Stimulated activated CD8-positive, alpha-beta memory T cell treated with anti-CD3 and anti-CD28 coated beads, Interleukin-2, amount 100 ng/mL, for 48 hours (primary cell): Measurements from ENCODE around the gene FOXP4.

ENCODE experiments used
- DNase-seq, 2 donors: peaks; one replicate each; pipeline ENCODE4 v3.0.0-alpha.2; 2020; ENCODE audit warnings: low read depth in 2 of 2

The FOXP4 gene

DNA sequence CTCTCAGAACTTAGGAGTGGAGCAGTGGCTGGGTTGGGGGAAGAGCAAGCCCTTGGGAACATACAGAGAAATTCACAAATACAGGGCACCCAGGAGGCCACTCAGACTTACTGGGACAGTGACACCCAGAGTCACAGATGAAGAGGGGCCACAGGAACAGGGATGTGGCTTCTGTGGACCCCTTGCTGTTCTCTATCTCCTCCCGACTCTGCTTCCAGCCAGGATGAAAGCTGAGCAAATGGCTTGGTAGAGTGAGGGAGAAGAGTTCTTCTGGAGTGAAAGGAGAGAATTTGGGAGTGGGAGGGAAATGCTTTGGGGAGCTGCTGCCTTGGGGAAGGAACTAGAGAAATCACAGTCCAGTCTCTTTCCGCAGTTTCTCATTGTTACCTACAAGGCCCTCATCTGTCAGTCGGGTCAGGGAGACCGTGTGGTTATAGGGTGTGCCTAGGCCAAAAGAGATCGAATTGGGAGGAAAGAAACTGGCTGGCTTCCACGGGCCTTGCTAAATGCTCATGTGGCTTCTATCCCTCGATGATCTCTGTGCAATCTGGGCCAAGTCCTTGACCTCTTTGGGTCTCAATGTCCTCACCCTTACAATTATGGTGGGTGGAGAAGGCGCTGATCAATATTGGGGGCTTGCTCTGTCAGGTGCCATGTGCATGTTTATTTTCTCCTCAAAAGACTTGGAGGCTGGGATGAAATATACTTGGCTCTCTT, 17.0 kb downstream of the FOXP4 start:
- DNase-seq, result no peak

DNA sequence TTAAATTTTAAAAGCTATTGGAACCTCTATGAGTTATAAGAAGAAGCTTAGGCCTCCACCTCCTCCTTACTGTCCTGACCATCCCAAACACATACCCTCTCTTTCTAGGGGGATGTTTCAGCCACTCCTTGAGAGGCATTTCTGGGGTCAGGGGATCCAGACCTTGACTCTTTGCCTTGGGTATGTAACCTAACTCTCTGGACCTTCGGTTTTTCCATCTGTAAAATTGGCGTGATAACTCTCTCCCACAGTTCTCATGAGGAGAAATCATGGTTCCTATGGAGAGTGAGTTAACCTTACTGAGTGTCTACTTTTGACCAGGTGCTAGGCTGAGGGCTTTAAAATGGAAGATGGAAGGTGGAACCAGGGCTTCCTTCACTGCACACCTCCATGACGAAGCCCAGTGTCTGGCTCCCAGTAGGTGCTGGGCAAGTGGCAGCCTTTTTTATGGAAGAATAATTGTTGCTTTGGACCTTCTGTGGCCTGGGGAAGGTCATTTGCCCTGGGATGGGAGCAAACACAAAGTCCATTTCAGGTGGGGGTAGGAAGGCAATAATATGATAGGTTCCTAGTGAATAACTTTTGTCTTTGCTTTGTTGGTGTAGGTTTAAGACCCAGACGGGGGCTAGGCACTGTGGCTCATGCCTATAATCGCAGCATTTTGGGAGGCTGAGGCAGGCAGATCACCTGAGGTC, 18.4 kb downstream of the FOXP4 start:
- no peak for DNase-seq

DNA sequence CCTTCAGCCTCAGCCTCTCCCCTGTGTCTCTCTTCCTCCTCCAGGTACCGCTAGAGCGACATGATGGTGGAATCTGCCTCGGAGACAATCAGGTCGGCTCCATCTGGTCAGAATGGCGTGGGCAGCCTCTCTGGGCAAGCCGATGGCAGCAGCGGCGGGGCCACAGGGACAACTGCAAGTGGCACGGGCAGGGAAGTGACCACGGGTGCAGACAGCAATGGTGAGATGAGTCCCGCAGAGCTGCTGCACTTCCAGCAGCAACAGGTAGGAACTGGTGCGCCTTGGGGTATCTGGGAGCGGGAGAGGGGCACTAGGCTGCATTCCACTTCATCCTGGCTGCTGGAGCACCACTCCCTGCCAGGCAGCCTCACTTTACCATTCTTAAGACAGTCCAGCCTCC, 19.5 kb downstream of the FOXP4 start:
- no peak for DNase-seq

DNA sequence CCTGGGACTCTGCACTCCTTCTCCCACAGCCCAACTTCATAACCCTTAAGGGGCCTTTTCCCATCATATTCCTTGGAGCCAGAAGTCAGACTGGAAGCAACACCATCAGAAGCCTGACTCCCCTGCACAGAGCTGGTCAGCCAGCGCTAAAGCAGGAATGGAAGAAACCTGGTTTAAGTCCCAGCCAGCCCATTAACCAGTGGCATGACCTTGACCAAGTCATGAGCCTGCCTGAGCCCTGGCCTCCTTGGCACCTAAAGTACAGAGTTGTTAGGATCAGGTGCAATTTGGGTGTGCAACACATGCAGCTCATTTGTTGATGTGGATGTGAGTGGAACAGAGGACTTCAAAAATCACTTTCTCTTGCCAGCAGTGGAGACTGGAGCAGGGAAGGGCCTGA, 20.8 kb downstream of the FOXP4 start:
- DNase-seq, result no peak

DNA sequence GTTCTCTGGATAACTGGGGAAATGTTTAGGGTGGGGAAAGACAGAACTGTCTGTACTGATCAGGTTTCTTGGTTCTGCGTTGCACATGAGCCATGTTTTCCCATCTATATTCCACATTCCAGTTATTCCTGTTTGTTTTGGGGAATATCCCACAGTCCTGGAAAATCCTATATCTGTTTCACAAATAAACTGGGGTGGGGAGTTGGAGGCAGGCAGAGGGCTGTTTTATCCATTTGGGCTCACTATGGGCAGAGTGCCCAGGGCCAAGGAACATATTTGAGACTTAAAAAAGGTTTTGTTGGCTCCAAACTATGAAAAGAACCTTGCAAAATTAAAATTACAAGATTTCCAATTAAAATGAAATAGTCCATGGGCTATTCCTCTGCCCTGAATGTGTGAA, 21.5 kb downstream of the FOXP4 start:
- no peak for DNase-seq

DNA sequence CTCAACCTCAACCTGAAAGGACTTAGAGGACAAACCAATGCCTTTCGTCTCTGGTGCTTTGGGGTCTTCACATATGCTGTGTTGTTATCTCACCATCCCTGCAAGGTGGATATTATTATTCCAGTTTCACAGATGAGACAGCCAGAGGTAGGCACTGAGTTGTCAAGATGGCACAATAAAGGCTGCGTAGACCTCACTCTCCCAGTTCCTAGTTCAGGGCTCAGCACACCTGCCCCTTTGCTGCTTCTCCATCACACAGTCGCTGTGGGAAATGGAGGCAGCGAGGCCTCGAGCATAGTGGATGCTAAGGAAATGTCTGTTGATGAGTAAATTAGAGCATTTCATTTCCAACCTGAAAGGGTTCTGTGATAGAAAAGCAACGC, 22.0 kb downstream of the FOXP4 start:
- no peak for DNase-seq

DNA sequence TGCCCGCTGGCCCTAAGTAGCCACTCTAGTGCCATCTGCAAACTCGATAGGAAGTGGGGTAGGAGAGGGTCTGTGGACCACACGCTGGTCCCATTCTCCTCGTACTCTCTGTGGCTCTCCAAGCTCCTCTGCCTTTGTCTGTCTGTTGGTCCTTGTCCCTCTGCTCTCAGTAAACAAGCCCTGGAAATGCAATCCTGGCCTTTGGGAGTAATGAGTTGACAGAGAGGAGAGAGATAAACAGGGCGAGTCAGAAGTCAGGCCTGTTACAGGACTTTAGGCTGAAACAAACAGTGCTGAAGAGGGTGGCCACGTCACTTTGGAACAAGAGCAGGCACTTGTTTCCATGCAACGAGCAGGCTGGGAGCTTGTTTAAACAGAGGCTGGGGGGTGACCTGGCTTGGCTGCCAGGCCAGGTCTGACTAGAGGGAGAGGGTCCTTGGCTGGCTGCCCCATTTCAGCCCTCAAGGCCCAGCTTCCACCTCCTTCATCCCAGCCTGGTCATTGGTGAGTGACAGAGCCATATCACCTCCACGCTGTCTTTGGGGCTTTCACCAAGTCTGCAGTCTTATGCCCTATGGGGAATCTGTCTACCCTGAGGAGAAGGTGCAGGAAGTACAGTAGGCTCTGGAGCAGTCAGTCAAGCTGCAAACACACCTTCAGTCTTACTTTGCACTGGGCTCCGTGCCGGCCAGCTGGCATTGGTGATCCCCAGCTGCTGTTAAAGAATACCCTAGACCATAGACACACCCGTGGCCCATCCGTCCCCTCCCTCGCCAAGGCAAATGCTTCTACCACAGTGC, 22.6 kb downstream of the FOXP4 start:
- no peak for DNase-seq

DNA sequence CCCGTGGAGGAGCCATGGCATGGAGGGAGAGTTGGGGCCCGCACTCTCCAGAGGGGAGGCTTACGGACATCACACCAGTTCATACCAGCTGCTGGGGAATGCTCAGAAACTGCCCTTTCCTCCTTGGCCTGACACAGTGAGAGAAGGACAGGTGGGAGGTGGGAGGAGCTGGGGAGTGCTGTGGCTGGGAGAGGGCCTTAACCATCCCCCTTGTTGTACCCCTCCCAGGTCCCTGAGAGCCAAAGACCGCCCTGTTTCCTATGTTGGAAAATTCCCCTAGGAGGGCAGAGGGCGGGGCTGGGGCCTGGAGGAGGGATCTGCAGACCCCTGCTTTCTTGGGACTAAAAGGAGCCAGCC, 24.1 kb downstream of the FOXP4 start:
- no peak for DNase-seq

DNA sequence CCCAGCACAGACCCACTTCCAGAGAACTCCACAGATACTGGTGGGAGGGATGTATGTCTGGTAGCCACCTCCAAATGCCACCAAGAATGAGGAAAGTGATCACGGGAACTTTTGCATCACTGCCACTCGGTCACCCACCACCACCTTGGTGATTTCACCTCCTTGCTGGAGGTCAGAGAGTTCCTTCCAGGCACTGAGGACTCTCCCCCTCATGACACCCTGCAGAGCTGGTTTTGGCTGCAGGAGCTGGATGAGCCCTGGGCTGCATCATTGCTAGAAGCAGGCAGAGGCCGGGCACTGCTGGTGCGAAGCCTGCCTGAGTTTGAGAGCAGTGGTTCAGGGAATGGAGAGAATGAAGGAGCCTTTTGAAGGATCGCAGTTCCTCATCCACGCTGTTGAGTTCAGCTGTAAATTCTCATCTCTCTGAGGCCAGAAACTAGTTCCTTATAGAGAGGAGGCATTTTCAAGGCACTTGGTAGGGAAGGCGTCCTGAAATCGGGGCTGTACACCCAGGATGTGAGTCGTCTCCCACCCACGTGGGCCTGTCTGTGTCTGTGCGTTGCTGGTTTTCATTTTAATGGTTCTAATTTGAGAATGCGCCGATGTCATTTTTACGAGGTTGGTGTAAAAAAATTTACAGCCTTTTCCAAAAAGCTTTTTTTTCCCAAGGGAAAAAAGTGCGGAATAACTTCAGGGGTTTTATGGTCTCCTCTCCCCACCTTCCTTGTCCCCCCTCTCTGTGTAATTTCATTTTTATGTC, 25.0 kb downstream of the FOXP4 start:
- DNase-seq, result peak in 1 of 2 donors; percentile 10

DNA sequence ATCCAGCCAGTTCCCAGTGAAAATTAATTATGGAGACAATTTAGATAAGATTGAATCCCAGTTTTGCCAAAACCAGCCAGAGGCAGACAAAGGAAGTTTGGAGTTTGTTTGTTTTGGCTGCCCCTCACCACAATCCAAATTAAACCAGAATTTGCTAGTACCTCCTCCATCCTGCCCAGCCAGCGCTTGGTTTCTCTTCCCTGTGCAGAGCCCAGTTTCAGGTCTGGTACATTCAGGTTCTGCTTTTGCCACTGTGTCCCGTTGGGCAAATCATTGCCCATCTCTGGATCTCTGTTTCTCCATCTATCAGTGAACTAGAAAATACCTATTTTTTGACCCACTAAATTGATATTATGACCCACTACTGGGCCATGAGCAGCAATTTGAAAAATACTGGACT, 26.4 kb downstream of the FOXP4 start:
- DNase-seq, result no peak

DNA sequence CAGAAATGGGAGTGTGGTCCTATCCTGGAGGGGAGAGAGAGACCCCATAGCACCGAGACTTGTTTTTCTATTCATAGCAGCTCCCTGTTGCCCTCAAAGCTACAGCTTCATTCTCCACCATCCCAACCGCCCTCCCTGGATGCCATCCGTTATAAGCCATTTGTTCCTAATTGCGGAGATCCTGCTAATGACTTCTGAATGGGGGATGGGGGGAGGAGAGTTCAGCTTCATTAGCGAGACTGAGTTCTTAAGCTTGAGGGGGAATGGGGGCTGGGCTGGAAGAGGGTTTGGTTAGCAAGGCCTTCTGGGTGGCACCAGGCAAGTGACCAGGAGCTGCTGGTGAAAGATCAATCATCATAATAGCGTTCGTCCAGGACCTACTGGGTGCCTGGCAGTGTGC, 27.1 kb downstream of the FOXP4 start:
- DNase-seq, result no peak

DNA sequence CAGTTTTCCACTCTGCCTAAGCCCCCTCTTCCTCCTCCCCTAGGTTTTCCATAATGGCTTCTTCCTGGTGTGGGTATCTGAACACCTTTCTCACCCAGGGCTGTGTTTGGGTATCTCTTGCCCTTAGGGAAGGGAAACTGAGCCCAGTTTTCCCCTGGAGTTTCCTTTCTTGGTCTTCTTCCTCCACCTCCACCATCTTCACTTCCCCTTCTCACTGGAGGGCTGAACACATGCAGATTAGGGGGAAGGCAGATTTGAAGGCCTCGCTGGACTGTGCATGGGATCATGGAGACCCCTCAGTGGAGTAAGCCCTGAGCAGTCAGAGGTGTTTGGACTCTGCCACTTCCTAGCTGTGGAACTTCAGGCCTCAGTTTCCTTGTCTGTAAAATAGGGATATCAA, 27.8 kb downstream of the FOXP4 start:
- no peak for DNase-seq

DNA sequence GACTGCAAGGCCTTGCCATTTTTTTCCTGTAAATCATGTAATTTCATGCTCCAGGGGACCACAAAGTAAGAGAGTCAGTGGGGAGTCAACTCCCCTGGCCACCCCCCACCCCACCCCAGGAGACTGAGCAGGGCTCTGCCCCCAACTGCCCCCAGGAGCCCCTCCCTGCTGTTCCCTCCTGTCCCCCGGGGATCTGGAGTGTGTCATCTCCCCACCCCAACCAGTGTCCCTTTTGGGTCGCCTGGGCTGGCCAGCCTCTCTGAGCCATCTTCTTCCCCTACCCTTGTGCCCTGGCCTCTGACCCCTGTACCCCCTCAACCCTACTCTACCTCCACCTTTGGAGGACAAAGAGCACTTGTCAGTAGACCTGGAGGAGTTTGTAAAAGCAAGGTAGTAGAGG, 29.4 kb downstream of the FOXP4 start:
- no peak for DNase-seq

DNA sequence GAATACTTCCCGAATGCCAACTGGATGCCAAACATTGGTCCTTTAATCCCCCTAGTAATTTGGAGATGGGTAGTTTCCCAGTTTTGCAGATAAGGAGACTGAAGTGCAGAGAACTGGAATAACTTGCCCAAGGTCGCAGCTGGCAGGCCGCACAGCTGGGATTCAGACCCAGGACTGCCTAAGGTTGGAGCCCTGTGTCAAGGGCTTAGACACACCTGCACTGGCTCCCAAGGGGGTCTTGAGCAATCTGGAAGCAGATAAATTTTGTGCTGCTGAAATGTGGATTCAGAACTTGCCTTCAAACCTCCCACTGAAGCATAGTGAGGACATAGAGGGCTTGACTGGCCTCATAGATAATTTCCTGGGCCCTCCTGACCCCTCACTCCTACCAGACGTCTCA, 30.5 kb downstream of the FOXP4 start:
- DNase-seq, result no peak

DNA sequence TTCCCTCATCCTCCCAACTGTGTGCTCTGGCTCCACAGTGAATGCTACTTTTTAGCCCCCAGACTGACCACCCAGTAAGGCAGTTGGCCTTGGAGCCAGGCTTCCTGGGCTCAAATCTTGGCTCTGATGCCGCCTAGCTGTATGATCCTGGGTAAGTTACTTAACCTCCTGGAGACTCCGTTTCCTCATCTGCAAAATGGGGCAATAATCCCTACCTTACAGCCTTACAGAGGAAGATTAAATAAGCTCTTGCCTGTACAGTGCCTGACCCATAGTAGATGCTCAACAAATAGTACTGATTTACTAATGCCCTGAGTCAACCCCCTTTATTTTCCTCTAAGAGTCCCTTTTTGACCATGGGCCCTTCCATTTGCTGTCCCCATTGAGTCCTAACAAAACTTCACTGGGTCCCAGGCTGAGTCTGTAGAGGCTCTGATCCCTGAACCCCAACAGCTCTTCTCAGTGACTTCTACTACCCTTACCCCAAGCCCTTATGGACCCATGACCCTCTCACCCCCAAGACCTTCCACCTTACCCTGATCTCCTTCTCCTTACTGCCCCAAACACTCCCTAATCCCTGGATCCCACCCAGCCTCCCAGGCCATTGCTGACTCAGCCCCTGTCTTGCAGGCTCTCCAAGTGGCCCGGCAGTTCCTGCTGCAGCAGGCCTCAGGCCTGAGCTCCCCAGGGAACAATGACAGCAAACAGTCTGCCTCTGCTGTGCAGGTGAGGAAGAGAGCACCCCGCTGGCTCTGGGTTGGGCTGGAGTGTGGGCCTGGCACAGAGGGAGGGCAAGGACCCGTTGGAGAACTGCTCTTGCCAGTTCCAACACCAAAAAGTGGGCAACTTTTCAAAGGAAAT, 31.4 kb downstream of the FOXP4 start:
- no peak for DNase-seq

DNA sequence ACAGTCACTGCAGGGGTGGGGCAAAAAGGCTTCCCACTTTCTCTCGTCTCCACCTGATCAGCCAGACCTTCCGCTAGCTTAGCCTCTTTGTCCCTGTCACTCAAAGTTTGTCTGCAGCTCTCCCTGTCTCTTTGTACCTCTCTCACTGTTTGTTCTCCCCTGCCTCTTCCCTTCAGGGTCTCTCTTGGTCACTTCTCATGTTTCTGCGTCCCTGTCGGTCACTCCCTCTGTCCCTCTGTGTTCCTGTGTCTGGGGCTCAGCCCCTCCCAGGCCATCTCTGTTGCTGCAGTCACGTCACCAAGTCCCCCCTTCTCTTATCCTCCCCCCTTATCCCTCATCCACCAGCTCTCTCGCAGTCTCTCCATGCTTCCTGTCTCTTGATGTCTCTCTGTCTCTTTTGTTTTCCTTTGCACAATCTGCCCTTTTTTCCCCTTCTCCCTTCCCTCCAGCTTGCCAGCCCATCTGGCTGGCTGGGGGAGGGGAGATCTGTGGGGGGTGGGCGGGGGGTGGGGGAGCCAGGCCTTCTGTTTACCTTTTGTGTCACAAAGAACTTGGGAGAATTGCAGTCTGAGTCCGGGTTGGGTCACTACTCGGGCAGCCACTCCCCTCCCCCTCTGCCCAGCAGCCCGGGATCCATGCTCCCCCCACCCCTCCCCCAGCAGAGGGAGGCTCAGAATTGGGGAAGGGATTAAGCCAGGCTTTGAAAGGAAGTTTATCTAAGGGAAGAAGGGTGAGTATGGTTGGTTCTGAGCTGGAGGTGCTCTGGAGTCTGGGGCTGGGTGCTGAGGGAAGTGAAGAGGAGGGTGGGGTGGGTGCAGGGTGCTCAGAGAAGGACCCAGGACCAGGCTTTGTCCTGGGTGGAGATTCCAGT, 32.3 kb downstream of the FOXP4 start:
- DNase-seq, result no peak

DNA sequence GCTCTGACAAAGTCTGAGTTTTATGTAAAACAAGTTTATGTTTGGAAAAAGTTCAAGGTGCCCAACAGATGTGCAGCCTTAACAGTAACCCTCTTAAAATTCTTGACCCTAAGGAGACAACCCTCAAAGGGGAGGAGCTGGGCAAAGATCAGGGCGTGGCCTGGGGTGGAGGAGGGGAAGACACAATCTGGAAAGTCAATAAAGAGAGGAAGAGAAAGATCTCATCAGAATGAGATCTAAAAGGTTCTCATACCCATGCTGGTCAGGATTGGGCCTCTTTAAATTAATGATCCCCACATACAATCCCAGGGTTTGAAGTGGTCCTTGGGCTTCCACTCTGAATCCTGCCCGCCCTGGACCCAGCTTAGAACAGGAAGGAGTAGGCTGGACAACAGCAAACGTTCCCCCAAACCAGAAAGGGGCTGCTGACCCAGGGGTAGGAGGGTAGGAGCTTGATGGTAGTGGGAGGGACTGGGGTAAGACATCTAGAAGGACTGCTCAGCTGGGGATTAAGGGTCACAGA, 33.0 kb downstream of the FOXP4 start:
- DNase-seq, result no peak

DNA sequence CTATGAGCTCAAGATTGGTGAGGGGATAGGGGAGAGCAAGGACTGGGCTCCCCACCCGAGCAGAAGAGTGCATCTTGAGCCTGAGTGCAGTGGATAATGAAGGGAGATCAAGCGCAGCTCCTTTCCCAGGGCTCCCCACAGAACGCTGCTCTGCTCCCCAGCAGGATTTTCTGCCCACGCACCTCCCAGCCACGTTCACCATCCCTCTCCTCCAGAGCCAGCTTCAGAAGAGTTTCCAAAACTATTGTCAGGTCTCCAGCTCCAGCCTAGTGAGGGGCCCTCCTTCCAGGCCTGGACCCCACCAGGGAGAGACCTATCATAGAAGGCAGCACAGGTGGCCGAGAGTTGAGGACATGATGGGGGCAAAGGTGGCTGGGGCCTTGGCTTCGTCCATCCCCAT, 34.5 kb downstream of the FOXP4 start:
- DNase-seq, result no peak

DNA sequence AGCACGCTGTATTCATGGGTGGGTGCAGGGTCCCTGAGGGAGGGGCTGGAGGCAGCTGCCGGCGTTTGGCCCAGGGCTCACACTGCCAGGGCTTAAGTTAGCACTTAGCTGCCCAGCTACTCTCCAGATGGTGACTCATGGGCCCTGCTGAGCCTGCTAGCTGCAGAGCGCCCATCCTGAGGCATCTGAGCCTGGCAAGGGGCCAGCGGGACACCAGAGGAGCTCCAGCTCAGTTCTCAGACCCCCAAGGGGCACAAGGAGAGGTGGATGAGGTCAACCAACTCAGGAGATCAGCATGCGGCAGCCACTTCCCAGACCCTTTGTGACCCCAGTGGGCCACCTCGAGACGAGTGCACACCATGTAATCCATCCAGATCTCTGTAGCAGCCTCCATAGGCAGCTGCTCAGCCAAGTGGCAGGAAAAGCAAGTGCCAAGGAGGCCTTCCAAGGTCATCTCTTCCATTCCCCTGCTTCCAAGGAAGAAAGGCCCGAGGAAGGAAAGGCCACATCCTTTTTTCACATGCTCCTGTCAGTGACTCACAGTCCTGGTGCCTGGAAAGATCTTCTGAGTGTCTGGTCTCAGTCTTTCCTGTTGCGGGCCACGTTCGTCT, 35.3 kb downstream of the FOXP4 start:
- no peak for DNase-seq

DNA sequence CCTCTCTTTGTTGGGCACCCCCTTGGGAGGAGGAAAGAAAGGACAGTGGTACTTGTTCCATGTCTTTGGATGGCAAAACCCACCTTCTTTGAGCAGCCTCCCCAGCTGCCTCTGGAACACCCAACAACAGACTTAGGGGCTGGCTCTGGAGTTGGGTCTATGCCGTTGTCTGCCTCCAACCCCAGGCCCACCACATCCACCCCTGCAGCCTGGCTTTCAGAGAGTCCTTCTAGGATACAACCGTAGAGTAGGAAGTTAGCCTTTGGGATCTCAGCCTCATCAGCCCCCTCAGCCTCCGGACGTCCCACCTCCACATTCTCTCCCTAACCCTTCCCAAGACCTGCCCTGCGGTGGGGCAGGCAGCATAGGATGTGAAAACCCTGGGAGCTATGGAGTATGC, 36.4 kb downstream of the FOXP4 start:
- DNase-seq, result no peak
